ENCODE results near the gene FNDC1.

FNDC1 gene

DNA sequence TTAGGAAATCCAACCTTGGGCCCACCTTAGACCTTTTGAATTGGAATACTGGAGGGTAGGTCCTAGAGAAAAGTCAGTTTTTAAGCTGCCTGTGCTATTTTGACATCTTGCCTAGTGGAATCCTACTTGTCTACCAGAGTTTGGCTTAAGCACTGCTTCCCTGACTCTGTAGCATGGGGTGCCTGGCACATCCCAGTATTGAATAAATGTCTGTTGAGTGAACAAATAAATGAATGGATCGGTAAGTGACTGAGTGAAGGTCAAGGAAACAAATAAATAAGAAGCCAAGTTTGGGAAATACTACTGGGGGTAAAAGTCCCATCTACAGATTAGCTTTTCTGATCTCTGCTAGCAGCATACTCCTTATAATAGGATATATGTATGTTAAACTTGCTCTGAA, 140.5 kb downstream of the FNDC1 start:
- DNase-seq, result no peak

DNA sequence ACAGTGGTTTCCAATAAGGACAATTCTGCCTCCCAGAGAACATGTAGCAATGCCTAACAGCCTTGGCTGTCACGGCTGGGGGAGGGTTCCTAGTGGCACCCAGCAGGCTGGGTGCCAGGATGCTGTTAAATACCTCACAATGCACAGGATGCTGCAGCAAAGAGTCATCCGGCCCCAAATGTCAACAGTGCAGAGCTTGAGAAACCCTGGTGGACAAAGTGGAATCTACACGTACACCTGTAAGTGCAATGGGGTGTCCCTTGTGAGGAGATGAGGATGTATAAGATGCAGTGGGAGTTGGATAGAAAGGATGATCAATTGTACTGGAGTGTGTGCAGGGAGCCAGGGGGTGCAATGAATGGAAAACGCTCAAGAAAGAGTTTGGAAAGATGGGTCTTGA, 142.4 kb downstream of the FNDC1 start:
- DNase-seq, result no peak

DNA sequence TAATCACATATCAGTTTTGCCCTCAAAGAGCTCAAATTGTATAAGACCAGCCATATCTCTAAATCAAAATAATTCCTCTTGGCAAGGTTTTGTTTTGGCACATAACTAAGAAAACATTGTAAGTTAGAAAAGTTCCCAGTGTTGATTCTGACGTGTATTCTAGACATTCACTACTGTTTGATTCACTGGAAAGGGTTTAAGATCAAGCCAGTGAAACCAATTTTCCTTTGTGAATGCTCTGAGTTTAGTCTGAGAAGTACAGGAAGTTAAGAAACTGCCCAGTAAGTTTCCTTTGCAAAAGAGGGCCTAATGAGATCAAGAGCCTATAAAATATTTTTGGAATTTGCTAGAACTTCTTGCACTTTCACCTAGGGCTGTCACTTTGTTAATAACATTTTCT, 143.0 kb downstream of the FNDC1 start:
- DNase-seq, result no peak

DNA sequence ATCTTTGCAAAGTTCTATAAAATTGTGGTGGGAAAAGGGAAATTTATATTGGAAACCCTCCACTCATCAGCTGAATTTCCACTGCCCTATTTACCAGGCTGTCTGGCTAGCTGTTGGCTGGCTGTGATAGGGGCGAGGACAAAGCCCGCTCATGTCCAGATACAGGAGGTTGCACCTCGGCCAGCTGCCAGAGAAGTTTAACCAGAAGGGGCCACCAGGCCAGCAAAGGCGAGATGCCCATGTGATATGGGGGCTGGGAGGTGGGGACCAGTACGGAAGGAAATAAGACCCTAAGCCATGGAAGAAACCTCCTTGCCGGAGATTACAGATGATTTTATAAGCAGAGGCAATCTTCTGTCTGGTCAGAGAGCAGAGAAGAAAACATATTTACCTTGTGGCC, 143.8 kb downstream of the FNDC1 start:
- no peak for DNase-seq

DNA sequence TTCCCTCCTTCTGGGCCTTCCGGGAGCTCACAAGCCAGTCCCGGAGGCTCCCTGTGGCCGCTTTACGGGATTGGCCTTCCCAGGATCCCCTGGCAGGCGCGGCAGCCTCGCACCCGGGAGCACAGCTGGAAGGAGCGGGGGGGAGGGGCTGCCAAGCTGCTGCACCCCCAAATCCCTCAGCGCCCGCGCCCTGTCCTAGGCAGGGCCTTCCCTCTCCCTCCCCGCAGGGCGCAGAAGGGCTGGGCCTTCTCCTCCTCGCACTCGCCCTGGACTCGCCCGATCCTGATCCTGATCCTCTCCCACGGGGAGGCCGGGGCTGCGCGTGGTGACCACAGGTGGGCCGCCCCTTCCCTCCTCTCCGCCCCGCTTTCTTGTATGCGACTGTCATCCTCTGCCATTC, 146.4 kb downstream of the FNDC1 start:
- DNase-seq, result no peak

DNA sequence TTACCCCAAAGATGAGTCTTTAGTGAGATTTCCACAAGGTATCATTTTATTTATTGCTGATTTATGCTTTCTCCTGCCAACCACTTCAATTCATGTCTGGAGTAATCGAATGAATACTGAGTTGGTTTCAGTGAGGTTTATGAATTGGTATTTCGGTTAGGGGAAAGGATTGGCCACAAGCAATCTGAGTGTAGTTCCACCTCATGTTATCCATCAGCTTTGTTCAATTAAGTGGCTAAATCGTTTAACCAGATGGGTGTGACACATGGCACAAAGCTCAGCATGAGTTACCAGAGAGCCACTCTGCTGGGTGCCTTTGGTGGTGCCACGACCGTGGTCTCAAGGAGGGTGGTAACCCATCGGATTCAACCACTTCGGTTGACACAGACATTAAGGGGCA, 148.2 kb downstream of the FNDC1 start:
- no peak for DNase-seq

DNA sequence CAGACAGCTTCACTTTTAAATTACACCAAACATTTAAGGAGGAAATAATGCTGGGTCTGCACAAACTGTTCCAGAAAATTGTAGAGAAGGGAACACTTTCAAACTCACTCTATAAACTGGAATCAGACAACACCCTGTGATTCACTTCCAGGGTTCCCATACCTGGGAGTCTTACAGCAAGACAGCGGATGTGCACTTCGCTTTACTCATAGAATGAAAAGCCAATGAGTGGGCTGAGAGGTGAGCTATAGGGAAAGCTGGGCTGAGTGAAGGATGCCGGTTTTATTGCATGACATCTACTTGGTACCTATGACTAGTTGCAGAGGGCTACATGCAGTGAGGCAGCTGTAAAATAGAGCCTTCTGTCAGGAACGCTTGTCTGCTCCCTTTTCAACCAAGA, 152.1 kb downstream of the FNDC1 start:
- DNase-seq, result no peak
